NB4 (cell line): ENCODE results near the gene GTF2H4.

ENCODE experiments used
- CTCF ChIP-seq: IDR thresholded peaks from one replicate; pipeline ENCODE4 v1.5.1; 2012; ENCODE audit warnings: low read depth, low read length
- POLR2A ChIP-seq: IDR thresholded peaks from 2 replicates; pipeline ENCODE4 v1.6.1; 2011; ENCODE audit warnings: mild to moderate bottlenecking; ENCODE audit not compliant: insufficient read length; ENCODE audit errors: extremely low read depth
- TF ChIP-seq, protein P1 (sequence below): IDR thresholded peaks from 2 replicates; pipeline ENCODE4 v1.6.1; 2011; ENCODE audit warnings: low read depth, low read length

- TF ChIP-seq, protein P1, sequence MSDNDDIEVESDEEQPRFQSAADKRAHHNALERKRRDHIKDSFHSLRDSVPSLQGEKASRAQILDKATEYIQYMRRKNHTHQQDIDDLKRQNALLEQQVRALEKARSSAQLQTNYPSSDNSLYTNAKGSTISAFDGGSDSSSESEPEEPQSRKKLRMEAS, result no peak
- TF ChIP-seq CTCF, result no peak
- no peak for TF ChIP-seq POLR2A
Observed at GRCh38 chr6:30945281-30945680, 37.3 kb downstream of the GTF2H4 start.
